Measurements from ENCODE around the gene GPR171. TPM values are rescaled to one million over a fixed set of nuclear protein-coding genes. Genes with fewer than 3 reads are reported as not detected.

Gene GPR171
- total and polyA plus RNA-seq, 2 of the 13 experiments (the other 11 are each of a cell fraction or from before 2014, with no cell fraction given), result not detected

DNA sequence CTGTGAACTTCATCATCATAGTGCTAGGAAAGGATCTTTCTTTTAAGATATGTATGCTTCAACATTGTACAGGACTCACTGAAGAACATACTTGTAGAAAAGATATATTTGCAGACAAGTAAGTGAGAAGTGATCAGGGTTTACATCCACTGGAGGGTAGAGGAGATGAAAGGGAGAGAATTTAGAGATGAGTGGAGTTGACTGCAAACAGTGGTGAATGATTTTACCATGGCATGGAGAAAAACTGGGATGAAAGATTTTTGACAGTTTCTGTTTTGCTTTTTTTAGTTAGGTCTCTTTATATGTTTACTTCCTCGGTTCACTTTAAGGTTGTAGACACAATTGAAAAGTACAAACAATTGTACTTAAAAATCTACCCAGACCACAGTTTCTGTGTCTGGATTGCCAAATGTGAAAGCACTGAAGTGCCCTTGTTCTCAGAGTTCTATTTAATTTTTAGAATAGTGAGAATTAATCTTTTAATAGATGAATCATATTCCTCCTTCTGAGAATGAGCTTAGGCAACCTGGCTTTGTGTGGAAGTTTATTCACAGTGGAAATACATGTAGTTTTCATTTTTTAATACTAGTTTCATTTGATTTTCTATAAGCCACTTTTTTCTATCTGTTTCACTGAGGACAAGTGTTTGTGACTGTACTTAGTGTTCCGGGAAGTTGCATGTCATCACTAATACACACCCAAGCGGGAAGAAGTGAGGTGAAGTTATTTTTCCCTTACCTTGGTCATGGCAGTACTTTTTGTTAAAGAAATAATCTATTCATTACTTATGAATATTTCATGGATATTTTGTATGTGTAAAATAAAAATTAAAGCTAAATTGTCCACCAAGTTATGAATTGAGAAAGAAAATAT lies 1.8 kb upstream of the GPR171 start:
- in situ Hi-C loops (cut with HindIII; ENCODE audit: extremely low pct_ligation_motif_present, low pct_unique_long_range_greater_than_20kb) (loop anchor here (25.0 kb wide), 1 partner anchor 583 kb away; no protein-coding TSS in a partner anchor), intact Hi-C loops (cut with micrococcal nuclease; ENCODE audit: unreplicated experiment) (no loop called here)
- DNase-seq (ENCODE audit: low spot score) (no peak), FAIRE-seq (no peak), ATAC-seq (no peak)
- Histone ChIP-seq H3K79me2 (ENCODE audit: insufficient read depth, low read length) (no peaks in the 10 kb centered on the region), H3K4me3 (replicated peaks in 1 of 3; ENCODE audit: insufficient read depth in 1 of 3, low read depth in 2 of 3, low read length in 3 of 3) (no peak overlapping the region; a peak in 1 of 6 replicates), H4K20me1 (ENCODE audit: insufficient read depth, low read length) (no peaks in the 10 kb centered on the region), H3K27me3 (ENCODE audit: control insufficient read depth in 1 of 2, insufficient read depth in 2 of 2, low read length in 2 of 2) (no peaks in the 10 kb centered on the region), H3K4me2 (ENCODE audit: low read depth, low read length) (no peak overlapping the region), H3K9me3 (ENCODE audit: low read length) (no peaks in the 10 kb centered on the region), H3K36me3 (replicated peaks in 1 of 2; ENCODE audit: control insufficient read depth in 1 of 2, insufficient read depth in 2 of 2, low read length in 2 of 2) (no peaks in the 10 kb centered on the region), H3K9ac (ENCODE audit: insufficient read depth, low read depth, low read length) (0 out of 2 replicates have a peak overlapping the region, but pooled peaks have one; percentile 17), H3K27ac (ENCODE audit: extremely low read length, insufficient read depth, low read length) (no peak overlapping the region), H2AFZ (ENCODE audit: low read length) (peak overlapping the region; percentile 64), H3K4me1 (ENCODE audit: insufficient read depth, low read length) (peaks cover 37% of the 10 kb centered on the region)
- ChIA-PET POLR2A (no interaction called here), CTCF (ENCODE audit: low intra/inter-chr PET ratio, low total read pairs) (no interaction called here)
- no TSS peak for BruUV-seq (replicated peaks)
- 87% methylated on average over 3 of the region's 3 CpGs for WGBS (ENCODE audit: low lambda C conversion rate)
- TF ChIP-seq CHD2 (IDR thresholded peaks at IDR 0.05; ENCODE audit: low read depth, low read length) (no peak), JUNB (CRISPR knock-in tag; IDR thresholded peaks at IDR 0.05; ENCODE audit: borderline replicate concordance) (no peak), ZNF567 (CRISPR knock-in tag; IDR thresholded peaks at IDR 0.05; ENCODE audit: borderline replicate concordance) (no peak), ZMYM4 (CRISPR knock-in tag; IDR thresholded peaks at IDR 0.05) (no peak), ZNF772 (CRISPR knock-in tag; IDR thresholded peaks at IDR 0.05) (no peak), GZF1 (CRISPR knock-in tag; IDR thresholded peaks at IDR 0.05) (no peak), FOXO1 (CRISPR knock-in tag; IDR thresholded peaks at IDR 0.05) (no peak), ZNF564 (CRISPR knock-in tag; IDR thresholded peaks at IDR 0.05) (no peak), SP4 (CRISPR knock-in tag; IDR thresholded peaks at IDR 0.05) (no peak), FIP1L1 (IDR thresholded peaks at IDR 0.05; ENCODE audit: borderline replicate concordance, insufficient read depth, low read depth, low read length) (no peak)
- TF ChIP-seq, protein P1, sequence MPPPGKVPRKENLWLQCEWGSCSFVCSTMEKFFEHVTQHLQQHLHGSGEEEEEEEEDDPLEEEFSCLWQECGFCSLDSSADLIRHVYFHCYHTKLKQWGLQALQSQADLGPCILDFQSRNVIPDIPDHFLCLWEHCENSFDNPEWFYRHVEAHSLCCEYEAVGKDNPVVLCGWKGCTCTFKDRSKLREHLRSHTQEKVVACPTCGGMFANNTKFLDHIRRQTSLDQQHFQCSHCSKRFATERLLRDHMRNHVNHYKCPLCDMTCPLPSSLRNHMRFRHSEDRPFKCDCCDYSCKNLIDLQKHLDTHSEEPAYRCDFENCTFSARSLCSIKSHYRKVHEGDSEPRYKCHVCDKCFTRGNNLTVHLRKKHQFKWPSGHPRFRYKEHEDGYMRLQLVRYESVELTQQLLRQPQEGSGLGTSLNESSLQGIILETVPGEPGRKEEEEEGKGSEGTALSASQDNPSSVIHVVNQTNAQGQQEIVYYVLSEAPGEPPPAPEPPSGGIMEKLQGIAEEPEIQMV (CRISPR knock-in tag; IDR thresholded peaks at IDR 0.05; ENCODE audit: low read depth), result no peak
- TF ChIP-seq, protein P2, sequence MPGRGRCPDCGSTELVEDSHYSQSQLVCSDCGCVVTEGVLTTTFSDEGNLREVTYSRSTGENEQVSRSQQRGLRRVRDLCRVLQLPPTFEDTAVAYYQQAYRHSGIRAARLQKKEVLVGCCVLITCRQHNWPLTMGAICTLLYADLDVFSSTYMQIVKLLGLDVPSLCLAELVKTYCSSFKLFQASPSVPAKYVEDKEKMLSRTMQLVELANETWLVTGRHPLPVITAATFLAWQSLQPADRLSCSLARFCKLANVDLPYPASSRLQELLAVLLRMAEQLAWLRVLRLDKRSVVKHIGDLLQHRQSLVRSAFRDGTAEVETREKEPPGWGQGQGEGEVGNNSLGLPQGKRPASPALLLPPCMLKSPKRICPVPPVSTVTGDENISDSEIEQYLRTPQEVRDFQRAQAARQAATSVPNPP (CRISPR knock-in tag; IDR thresholded peaks at IDR 0.05), result no peak
- TF ChIP-seq, protein P3, sequence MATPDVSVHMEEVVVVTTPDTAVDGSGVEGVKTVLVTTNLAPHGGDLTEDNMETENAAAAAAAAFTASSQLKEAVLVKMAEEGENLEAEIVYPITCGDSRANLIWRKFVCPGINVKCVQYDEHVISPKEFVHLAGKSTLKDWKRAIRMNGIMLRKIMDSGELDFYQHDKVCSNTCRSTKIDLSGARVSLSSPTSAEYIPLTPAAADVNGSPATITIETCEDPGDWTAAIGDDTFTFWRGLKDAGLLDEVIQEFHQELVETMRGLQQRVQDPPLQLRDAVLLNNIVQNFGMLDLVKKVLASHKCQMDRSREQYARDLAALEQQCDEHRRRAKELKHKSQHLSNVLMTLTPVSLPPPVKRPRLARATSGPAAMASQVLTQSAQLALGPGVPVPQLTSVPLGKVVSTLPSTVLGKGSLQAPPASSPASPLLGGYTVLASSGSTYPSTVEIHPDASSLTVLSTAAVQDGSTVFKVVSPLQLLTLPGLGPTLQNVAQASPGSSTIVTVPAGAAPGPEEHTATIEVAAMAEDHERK (CRISPR knock-in tag; IDR thresholded peaks at IDR 0.05; ENCODE audit: low read depth), result no peak

All from HepG2 (cell line).